BE2C (cell line): ENCODE measurements around the gene COPS2.

ENCODE experiments used
- DNase-seq: peaks from one replicate; pipeline ENCODE4 v3.0.0-alpha.2; 2020
- H3K27me3 ChIP-seq: fragments of 250-450 bp; sonication (Bioruptor Pico); 2 replicates; pipeline ENCODE4 v1.5.1; 2020; ENCODE audit warnings: mild to moderate bottlenecking
- H3K36me3 ChIP-seq: fragments of 250-450 bp; sonication (Bioruptor Pico); 2 replicates; pipeline ENCODE4 v1.5.1; 2020; ENCODE audit warnings: mild to moderate bottlenecking
- H3K4me1 ChIP-seq: fragments of 250-450 bp; sonication (Bioruptor Pico); 2 replicates; pipeline ENCODE4 v1.5.1; 2020
- H3K4me3 ChIP-seq: 2 replicates; pipeline ENCODE4 v1.5.1; 2011; ENCODE audit warnings: low read depth, low read length
- H3K9me3 ChIP-seq: fragments of 250-450 bp; sonication (Bioruptor Pico); 2 replicates; pipeline ENCODE4 v1.5.1; 2020
- CTCF ChIP-seq: IDR thresholded peaks from 2 replicates; pipeline ENCODE4 v1.5.1; 2012; ENCODE audit warnings: mild to moderate bottlenecking, low read depth, low read length

COPS2 gene

DNA sequence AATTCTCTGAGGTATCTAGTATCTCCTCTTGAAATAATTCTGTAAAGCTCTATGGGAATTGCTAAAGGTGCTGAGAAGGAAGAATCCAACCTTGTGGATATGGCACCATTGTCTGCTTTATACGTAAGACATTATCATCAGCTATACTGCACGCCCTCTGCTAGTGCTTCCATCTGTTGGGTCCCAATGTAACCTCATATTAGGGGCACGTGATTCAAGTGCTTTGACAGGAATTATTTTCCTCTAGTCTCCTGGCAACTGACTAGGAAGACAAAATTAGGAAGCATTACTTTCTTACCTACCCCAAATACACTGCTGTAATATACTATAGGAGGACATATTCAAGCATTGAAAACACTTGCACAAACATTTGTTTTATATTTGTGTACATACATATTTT, 24.0 kb downstream of the COPS2 start:
- H3K36me3 ChIP-seq = peaks cover 88% of the 10 kb centered on the region
- no peak for TF ChIP-seq CTCF

DNA sequence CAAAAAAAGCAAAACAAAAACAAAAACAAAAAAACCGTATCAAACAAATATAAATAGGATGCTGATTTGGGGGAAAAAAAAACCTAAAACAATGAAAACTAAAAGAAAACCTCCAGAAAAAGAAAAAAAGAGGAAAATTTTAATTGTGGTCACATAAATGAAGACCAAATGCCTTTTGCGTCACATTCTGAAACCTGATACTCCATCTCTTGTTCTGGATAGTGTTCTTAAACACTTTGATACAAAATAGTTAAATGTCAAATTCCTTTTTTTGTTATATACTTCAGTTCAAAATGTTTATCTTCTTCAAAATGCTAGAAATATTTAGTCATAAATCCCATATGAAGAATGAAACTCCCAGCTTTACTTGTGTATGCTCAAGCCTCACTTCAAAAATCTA, 31.0 kb downstream of the COPS2 start:
- H3K9me3 ChIP-seq = no peaks in the 10 kb centered on the region
- no peak overlapping the region for H3K4me3 ChIP-seq
- no peaks in the 10 kb centered on the region for H3K4me1 ChIP-seq
- no peaks in the 10 kb centered on the region for H3K27me3 ChIP-seq
- peaks cover 32% of the 10 kb centered on the region for H3K36me3 ChIP-seq
- no peak for TF ChIP-seq CTCF
- no peak for DNase-seq

More for the DNA sequence above, 24.0 kb downstream of the COPS2 start:
- no peak for DNase-seq
- Histone ChIP-seq H3K4me1 (no peaks in the 10 kb centered on the region), H3K27me3 (no peaks in the 10 kb centered on the region), H3K9me3 (no peaks in the 10 kb centered on the region), H3K4me3 (no peak overlapping the region)

DNA sequence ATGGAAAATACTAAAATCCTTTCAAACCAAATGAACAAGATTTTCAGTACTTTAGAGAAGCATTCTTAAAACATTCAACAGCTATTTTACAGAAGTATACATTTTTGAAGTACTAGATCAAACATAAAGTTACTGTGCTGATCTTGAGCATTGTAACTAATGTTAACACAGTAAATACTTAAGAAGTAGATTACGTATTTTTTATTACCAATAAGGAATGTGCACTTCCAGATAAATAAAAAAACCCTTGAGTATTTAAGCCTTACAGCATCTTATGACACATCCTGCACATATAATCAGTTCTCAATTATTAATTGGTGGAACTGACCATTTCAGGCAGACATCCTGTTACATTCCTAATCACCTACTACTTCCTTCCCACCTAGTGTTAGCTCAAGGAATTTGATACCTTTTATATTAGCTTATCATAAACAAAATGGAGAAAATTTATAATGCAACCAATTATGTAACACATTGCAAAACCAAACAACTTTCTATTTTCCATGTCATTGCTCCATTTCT, 32.8 kb downstream of the COPS2 start:
- peaks cover 15% of the 10 kb centered on the region for H3K36me3 ChIP-seq
- no peak for TF ChIP-seq CTCF

GRCh38 chr15:49121901-49122300, 33.5 kb downstream of the COPS2 start:
- H3K27me3 ChIP-seq = no peaks in the 10 kb centered on the region
- no peaks in the 10 kb centered on the region for H3K9me3 ChIP-seq
- no peak for TF ChIP-seq CTCF
- H3K4me3 ChIP-seq = no peak overlapping the region
- peaks cover 9% of the 10 kb centered on the region for H3K36me3 ChIP-seq
- DNase-seq = no peak
- no peaks in the 10 kb centered on the region for H3K4me1 ChIP-seq

More for the DNA sequence above, 32.8 kb downstream of the COPS2 start:
- no peak for DNase-seq
- no peaks in the 10 kb centered on the region for H3K9me3 ChIP-seq
- H3K4me3 ChIP-seq = no peak overlapping the region
- H3K4me1 ChIP-seq = no peaks in the 10 kb centered on the region
- H3K27me3 ChIP-seq = no peaks in the 10 kb centered on the region

- Histone ChIP-seq H3K4me1 (no peaks in the 10 kb centered on the region), H3K27me3 (no peaks in the 10 kb centered on the region), H3K4me3 (no peak overlapping the region), H3K36me3 (peaks cover 4% of the 10 kb centered on the region), H3K9me3 (no peaks in the 10 kb centered on the region)
- TF ChIP-seq CTCF = no peak
- no peak for DNase-seq
These were observed 34.6 kb downstream of the COPS2 start for GRCh38 chr15:49120832-49121231.

DNA sequence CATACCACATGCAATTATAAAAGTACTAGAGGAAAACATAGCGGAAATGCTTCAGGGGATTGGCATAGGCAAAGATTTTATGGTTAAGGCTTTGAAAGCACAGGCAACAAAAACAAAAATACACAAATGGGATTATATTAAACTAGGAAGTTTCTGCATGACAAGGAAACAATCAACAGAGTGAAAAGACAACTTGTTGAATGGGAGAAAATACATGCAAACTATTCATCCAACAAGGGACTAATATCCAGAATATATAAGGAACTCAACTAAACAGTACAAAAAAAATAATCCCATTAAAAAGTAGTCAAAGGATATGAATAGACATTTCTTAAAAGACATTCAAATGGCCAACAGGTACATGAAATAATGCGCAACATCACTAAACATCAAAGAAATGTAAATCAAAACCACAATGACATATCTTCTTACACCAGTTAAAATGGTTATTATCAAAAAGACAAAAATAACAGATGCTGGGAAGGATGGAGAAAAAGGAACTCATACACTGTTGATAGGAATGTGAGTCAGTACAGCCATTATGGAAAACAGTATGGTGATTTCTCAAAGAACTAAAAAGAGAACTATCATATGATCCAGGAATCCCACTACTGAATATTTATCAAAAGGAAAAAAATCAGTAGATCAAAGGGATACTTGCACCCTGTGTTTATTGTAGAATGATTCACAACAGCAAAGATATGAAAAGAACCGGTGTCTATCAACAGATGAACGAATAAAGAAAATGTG, 39.1 kb downstream of the COPS2 start:
- TF ChIP-seq CTCF = no peak
- no peak for DNase-seq
- H3K27me3 ChIP-seq = no peaks in the 10 kb centered on the region

More for the DNA sequence above, 39.1 kb downstream of the COPS2 start:
- no peaks in the 10 kb centered on the region for H3K4me1 ChIP-seq
- H3K9me3 ChIP-seq = no peaks in the 10 kb centered on the region
- H3K4me3 ChIP-seq = no peak overlapping the region
- H3K36me3 ChIP-seq = peaks cover 3% of the 10 kb centered on the region; the same call in 1 of the 2 replicates
